Peyer's patch (tissue), 4 donors: ENCODE data around the gene ASIC4.

Experiments
- CTCF ChIP-seq, 6 experiments: fragments of 450-650 bp in 4 of 6; fragments of 200-600 bp in 2 of 6; sonication (generic) in 1 of 6; IDR thresholded peaks; one replicate each; pipeline ENCODE4 v1.5.1; 2017 to 2019; ENCODE audit warnings: antibody characterized with exemption in 6 of 6, mild to moderate bottlenecking in 3 of 6, moderate library complexity in 1 of 6
- POLR2A ChIP-seq, 2 donors: fragments of 450-650 bp; IDR thresholded peaks; one replicate each; pipeline ENCODE4 v1.5.1; 2017; ENCODE audit warnings: antibody characterized with exemption in 2 of 2, mild to moderate bottlenecking in 2 of 2, moderate library complexity in 2 of 2

- TF ChIP-seq CTCF (IDR thresholded peaks at IDR 0.05) (no peak), POLR2A (IDR thresholded peaks at IDR 0.05) (no peak)
Observed at GRCh38 chr2:219519526-219519916, 5.2 kb downstream of the ASIC4 start.
